Thyroid gland (tissue), 4 donors: Measurements from ENCODE around the gene LAMB3.

Experiments used
- POLR2A ChIP-seq, 2 donors: fragments of 450-650 bp; IDR thresholded peaks; one replicate each; pipeline ENCODE4 v1.6.1; 2017; ENCODE audit warnings: antibody characterized with exemption in 2 of 2, mild to moderate bottlenecking in 2 of 2, moderate library complexity in 1 of 2
- TF ChIP-seq, protein P1 (sequence below), 6 experiments: fragments of 200-600 bp in 3 of 6; fragments of 450-650 bp in 3 of 6; sonication (generic) in 3 of 6; IDR thresholded peaks; one replicate each; pipeline ENCODE4 v1.5.1; 2016 to 2019; ENCODE audit warnings: antibody characterized with exemption in 6 of 6, mild to moderate bottlenecking in 2 of 6, inconsistent platforms in 1 of 6, moderate library complexity in 1 of 6

DNA sequence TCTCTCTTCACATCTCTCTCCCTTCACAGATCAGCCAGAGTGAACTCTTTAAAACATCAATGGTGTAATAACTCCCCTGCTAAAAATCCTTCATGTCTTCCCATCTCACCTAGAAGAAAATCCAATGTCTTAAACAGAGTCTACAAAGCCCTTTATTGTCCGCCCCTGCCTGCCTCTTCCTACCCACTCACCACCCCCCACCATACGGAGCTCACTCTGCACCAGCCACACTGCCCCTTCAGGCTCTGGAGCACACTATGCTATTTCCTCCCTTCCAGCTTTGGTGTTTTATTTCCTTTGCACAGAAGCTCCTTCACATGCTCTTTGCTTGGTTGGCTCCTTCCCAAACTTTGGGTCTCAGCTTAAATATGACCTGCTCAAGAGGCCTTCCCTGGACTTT, 58.5 kb downstream of the LAMB3 start:
- TF ChIP-seq, protein P1, sequence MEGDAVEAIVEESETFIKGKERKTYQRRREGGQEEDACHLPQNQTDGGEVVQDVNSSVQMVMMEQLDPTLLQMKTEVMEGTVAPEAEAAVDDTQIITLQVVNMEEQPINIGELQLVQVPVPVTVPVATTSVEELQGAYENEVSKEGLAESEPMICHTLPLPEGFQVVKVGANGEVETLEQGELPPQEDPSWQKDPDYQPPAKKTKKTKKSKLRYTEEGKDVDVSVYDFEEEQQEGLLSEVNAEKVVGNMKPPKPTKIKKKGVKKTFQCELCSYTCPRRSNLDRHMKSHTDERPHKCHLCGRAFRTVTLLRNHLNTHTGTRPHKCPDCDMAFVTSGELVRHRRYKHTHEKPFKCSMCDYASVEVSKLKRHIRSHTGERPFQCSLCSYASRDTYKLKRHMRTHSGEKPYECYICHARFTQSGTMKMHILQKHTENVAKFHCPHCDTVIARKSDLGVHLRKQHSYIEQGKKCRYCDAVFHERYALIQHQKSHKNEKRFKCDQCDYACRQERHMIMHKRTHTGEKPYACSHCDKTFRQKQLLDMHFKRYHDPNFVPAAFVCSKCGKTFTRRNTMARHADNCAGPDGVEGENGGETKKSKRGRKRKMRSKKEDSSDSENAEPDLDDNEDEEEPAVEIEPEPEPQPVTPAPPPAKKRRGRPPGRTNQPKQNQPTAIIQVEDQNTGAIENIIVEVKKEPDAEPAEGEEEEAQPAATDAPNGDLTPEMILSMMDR (IDR thresholded peaks at IDR 0.05), result no peak
- no peak for TF ChIP-seq POLR2A (IDR thresholded peaks at IDR 0.05)
